Kidney (tissue), 14 donors: ENCODE results near the gene ARIH2. TPM values are rescaled to one million over a fixed set of nuclear protein-coding genes. Genes with fewer than 3 reads are reported as not detected.

Experiments
- DNase-seq, 5 donors: peaks; one replicate each; pipeline ENCODE4 v3.0.0-alpha.2; 2013 to 2020
- FAIRE-seq: peaks from 2 replicates; lab custom pipeline; 2012; peaks lifted over from hg19 to GRCh38; lab: Jason Lieb, UNC
- H3K27ac ChIP-seq, 2 donors: one replicate each; pipeline ENCODE4 v1.7.0; 2013; ENCODE audit warnings: low read depth in 2 of 2, low read length in 2 of 2, inconsistent platforms in 1 of 2
- H3K27me3 ChIP-seq: one replicate; pipeline ENCODE4 v1.7.1; 2013; ENCODE audit warnings: low read length, inconsistent platforms; ENCODE audit not compliant: control insufficient read depth, insufficient read depth
- H3K36me3 ChIP-seq, 3 donors: one replicate each; pipeline versions ENCODE4 v1.7.0 to v1.7.1; 2013; ENCODE audit warnings: low read length in 3 of 3, control low read depth in 1 of 3, inconsistent platforms in 1 of 3; ENCODE audit not compliant: insufficient read depth in 3 of 3, control insufficient read depth in 2 of 3
- H3K4me1 ChIP-seq, 3 donors: one replicate each; pipeline versions ENCODE4 v1.7.0 to v1.7.1; 2013; ENCODE audit warnings: low read length in 3 of 3, inconsistent platforms in 1 of 3, low read depth in 1 of 3; ENCODE audit not compliant: control insufficient read depth in 2 of 3, insufficient read depth in 2 of 3
- H3K4me3 ChIP-seq, 3 donors: one replicate each; pipeline versions ENCODE4 v1.7.0 to v1.8.1; 2013; ENCODE audit warnings: low read length in 3 of 3, control low read depth in 1 of 3, inconsistent platforms in 1 of 3
- H3K9ac ChIP-seq, 3 donors: one replicate each; pipeline versions ENCODE4 v1.7.0 to v1.7.1; 2013; ENCODE audit warnings: low read length in 3 of 3, control low read depth in 1 of 3, inconsistent platforms in 1 of 3
- H3K9me3 ChIP-seq, 3 donors: one replicate each; pipeline versions ENCODE4 v1.7.0 to v1.7.1; 2013; ENCODE audit warnings: low read length in 3 of 3, control low read depth in 1 of 3, inconsistent platforms in 1 of 3; ENCODE audit not compliant: control insufficient read depth in 2 of 3, insufficient read depth in 1 of 3
- intact Hi-C: fragments of 100-400 bp; cut with DNase I; formaldehyde crosslinking; loops from one replicate; pipeline ENCODE4 v1.11.1; 2022
- polyA plus RNA-seq: library from polyadenylated mRNA; stranded (reverse); fragments of 350-450 nt; fragmentation: Illumina TruSeq; extraction: RNeasy Lipid Tissue Mini Kit (QIAGEN cat#74804); gene quantifications from one replicate; pipeline ENCODE4 v1.2.3, GENCODE V29; 2014; ENCODE audit warnings: low read depth, low replicate concordance; ENCODE audit not compliant: insufficient read depth
- total RNA-seq: library from RNA; stranded (reverse); fragmentation: NEBNext Ultra II Directional; extraction: Animal tissue kit (Norgen Biotek cat#: 25700); gene quantifications from one replicate; pipeline ENCODE4 v1.2.1, GENCODE V29; 2021
- TF ChIP-seq, protein P1 (sequence below): IDR thresholded peaks from 3 replicates; pipeline ENCODE4 v1.5.1; 2012; ENCODE audit warnings: mild to moderate bottlenecking, moderate library complexity, borderline replicate concordance; ENCODE audit not compliant: insufficient read depth; ENCODE audit errors: extremely low read depth
- donor health status: control.
- donor health status: control.
- donor health status: control.
- donor health status: control.
- donor health status: control.
- donor health status: DM: yes; HTN: yes; CAD: no.
- donor health status: Normal renal cell carcinoma (clear cell type).

Gene ARIH2
- total and polyA plus RNA-seq, 2 donors from 2014 or later: 30.4 to 75.7 TPM

GRCh38 chr3:49015072-49015471 is 96.4 kb downstream of the ARIH2 start:
- H3K4me1 ChIP-seq: peaks cover 0 to 14% (median 2%) of the 10 kb centered on the region in 3 donors
- FAIRE-seq (no peak), DNase-seq (no peak)

GRCh38 chr3:49015765-49016164 is 97.1 kb downstream of the ARIH2 start:
- DNase-seq (no peak), FAIRE-seq (no peak)
- H3K27ac ChIP-seq: no peak overlapping the region
- TF ChIP-seq, protein P1, sequence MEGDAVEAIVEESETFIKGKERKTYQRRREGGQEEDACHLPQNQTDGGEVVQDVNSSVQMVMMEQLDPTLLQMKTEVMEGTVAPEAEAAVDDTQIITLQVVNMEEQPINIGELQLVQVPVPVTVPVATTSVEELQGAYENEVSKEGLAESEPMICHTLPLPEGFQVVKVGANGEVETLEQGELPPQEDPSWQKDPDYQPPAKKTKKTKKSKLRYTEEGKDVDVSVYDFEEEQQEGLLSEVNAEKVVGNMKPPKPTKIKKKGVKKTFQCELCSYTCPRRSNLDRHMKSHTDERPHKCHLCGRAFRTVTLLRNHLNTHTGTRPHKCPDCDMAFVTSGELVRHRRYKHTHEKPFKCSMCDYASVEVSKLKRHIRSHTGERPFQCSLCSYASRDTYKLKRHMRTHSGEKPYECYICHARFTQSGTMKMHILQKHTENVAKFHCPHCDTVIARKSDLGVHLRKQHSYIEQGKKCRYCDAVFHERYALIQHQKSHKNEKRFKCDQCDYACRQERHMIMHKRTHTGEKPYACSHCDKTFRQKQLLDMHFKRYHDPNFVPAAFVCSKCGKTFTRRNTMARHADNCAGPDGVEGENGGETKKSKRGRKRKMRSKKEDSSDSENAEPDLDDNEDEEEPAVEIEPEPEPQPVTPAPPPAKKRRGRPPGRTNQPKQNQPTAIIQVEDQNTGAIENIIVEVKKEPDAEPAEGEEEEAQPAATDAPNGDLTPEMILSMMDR: no peak
- peaks cover 0 to 19% (median 7%) of the 10 kb centered on the region in 3 donors for H3K4me1 ChIP-seq
- H3K4me3 ChIP-seq: no peak overlapping the region
- H3K9ac ChIP-seq: no peak overlapping the region
- intact Hi-C loops: no loop called here
- peaks cover 0 to 31% (median 20%) of the 10 kb centered on the region in 3 donors for H3K36me3 ChIP-seq
- H3K27me3 ChIP-seq: no peaks in the 10 kb centered on the region
- no peaks in the 10 kb centered on the region for H3K9me3 ChIP-seq

More at GRCh38 chr3:49015072-49015471, 96.4 kb downstream of the ARIH2 start:
- Histone ChIP-seq H3K9ac (no peak overlapping the region), H3K36me3 (peaks cover 0 to 31% (median 20%) of the 10 kb centered on the region in 3 donors), H3K27me3 (no peaks in the 10 kb centered on the region), H3K9me3 (no peaks in the 10 kb centered on the region), H3K27ac (no peak overlapping the region), H3K4me3 (no peak overlapping the region)
- intact Hi-C loops: no loop called here
- TF ChIP-seq, protein P1: no peak

DNA sequence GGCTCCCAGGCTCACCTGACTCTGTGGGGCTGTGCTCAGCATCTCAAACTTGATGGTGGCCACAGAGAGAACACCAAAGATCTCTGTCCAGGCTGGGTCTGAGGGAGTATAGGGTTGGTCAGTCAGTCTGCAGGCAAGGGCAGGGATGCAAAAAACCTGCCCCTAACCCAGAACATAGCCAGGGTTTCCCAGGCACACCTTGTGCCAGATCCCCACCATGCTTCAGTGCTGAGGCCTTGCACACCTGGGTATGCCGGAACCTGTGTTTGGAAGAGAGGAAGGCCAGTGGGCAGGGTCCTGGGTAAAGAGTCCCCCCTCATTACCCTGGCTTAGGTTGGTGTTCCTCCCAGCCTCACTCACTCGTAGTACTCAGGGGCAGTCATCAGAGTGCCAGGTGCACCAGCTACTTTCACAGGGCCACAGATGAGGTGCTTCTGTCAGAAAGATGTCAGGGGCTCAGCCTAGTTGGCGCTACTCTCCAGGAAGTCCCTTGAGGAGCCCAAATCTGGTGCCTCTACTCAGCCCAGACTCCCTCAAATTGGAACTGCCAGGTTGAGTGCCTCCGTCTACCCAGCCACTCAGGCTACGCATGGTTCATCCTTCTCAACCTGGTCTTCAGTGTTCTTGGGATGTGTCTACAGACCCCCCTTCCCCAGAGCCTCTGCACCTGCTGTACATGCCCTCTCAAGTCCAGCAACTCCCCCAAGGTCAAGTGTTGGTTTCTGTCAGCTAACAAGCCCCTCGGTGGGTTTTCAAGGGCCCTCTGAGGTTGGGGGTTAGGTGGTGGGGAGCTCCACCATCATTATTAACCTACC is 98.0 kb downstream of the ARIH2 start:
- H3K9ac ChIP-seq: no peak overlapping the region
- FAIRE-seq: no peak
- H3K27ac ChIP-seq: no peak overlapping the region
- TF ChIP-seq, protein P1: no peak
- peak overlapping the region in 1 of 3 donors; percentile 81 for H3K4me3 ChIP-seq
- peak in 1 of 5 donors; percentile 48 for DNase-seq
- H3K36me3 ChIP-seq: peaks cover 0 to 31% (median 20%) of the 10 kb centered on the region in 3 donors
- H3K4me1 ChIP-seq: peaks cover 0 to 19% (median 7%) of the 10 kb centered on the region in 3 donors
- no peaks in the 10 kb centered on the region for H3K9me3 ChIP-seq
- intact Hi-C loops: no loop called here
- H3K27me3 ChIP-seq: no peaks in the 10 kb centered on the region
